ENCODE data around the gene SH3RF3.

SH3RF3 gene

GRCh38 chr2:109258905-109259540, 130.0 kb downstream of the SH3RF3 start (continued):
- TF ChIP-seq TSHZ2 (CRISPR knock-in tag; IDR thresholded peaks at IDR 0.05): no peak
- no peak for TF ChIP-seq CSDC2 (CRISPR knock-in tag; IDR thresholded peaks at IDR 0.05)
- TF ChIP-seq ZNF565 (CRISPR knock-in tag; conservative IDR thresholded peaks at IDR 0.05; ENCODE audit: low read depth): no peak
- no peak for TF ChIP-seq PATZ1 (CRISPR knock-in tag; IDR thresholded peaks at IDR 0.05; ENCODE audit: borderline replicate concordance)
- no peak for TF ChIP-seq ARNTL (CRISPR knock-in tag; IDR thresholded peaks at IDR 0.05; ENCODE audit: borderline replicate concordance, low read depth)
- no peak for TF ChIP-seq ZFP3 (CRISPR knock-in tag; IDR thresholded peaks at IDR 0.05)
- TF ChIP-seq RARB (CRISPR knock-in tag; IDR thresholded peaks at IDR 0.05): no peak

GRCh38 chr2:109259671-109260070, 130.7 kb downstream of the SH3RF3 start:
- ATAC-seq: no peak
- TF ChIP-seq ZC3H10 (CRISPR knock-in tag; IDR thresholded peaks at IDR 0.05) (no peak), TSHZ2 (CRISPR knock-in tag; IDR thresholded peaks at IDR 0.05) (no peak), TCF4 (CRISPR knock-in tag; IDR thresholded peaks at IDR 0.05; ENCODE audit: borderline replicate concordance) (no peak), PATZ1 (CRISPR knock-in tag; IDR thresholded peaks at IDR 0.05; ENCODE audit: borderline replicate concordance) (no peak), ISL1 (CRISPR knock-in tag; IDR thresholded peaks at IDR 0.05) (no peak), PPARA (CRISPR knock-in tag; IDR thresholded peaks at IDR 0.05; ENCODE audit: borderline replicate concordance) (no peak), TOX (CRISPR knock-in tag; IDR thresholded peaks at IDR 0.05; ENCODE audit: borderline replicate concordance) (no peak), ZFP30 (CRISPR knock-in tag; IDR thresholded peaks at IDR 0.05) (no peak), ZNF8 (CRISPR knock-in tag; IDR thresholded peaks at IDR 0.05) (no peak), ARNTL (CRISPR knock-in tag; IDR thresholded peaks at IDR 0.05; ENCODE audit: borderline replicate concordance, low read depth) (no peak), CSRNP3 (CRISPR knock-in tag; IDR thresholded peaks at IDR 0.05) (no peak), CREB5 (CRISPR knock-in tag; IDR thresholded peaks at IDR 0.05; ENCODE audit: low read depth) (no peak), ZFP3 (CRISPR knock-in tag; IDR thresholded peaks at IDR 0.05) (no peak), SNAI2 (CRISPR knock-in tag; IDR thresholded peaks at IDR 0.05) (no peak)

Measured in SK-N-SH treated with all-trans-retinoic acid at 6 μM for 48 hours (cell line).